Mesenteric fat pad (tissue), 1 donor: ENCODE data around the gene WFIKKN2. TPM values are rescaled to one million over a fixed set of nuclear protein-coding genes. Genes with fewer than 3 reads are reported as not detected.
"Not testable (repeated sequence)": the region's sequence is repeated elsewhere in the genome, so short reads cannot be mapped to it uniquely, and the experiment has no call there.

ENCODE experiments used
- DNase-seq: peaks from one replicate; pipeline ENCODE4 v3.0.0-alpha.2; 2020; ENCODE audit warnings: low spot score
- long read RNA-seq: library from polyadenylated mRNA; unstranded; transcript quantifications from one replicate; pipeline ENCODE4 v2.0.0, GENCODE V29; 2020
- total RNA-seq: library from RNA; stranded (reverse); fragmentation: NEBNext Ultra II Directional; extraction: Animal tissue kit (Norgen Biotek cat#: 25700); gene quantifications from one replicate; pipeline ENCODE4 v1.2.1, GENCODE V29; 2021
- donor health status: DM: yes; HTN: yes; CAD: no.

WFIKKN2 gene
- 0.16 TPM for total RNA-seq
- long read RNA-seq, partial matches to known transcripts = 0 of 1 reads
- long read RNA-seq, other reads (novel, unspliced or antisense) = 1 of 1 reads

GRCh38 chr17:50835301-50836234 lies at the start of gene WFIKKN2:
WFIKKN2 (plus strand) TSS chr17:50835586; CDS start chr17:50835938, 352 bp downstream.
- peak; percentile 62 for DNase-seq

- DNase-seq = no peak
Measured at GRCh38 chr17:50785946-50786570, 49.3 kb upstream of the WFIKKN2 start.

GRCh38 chr17:50787106-50787505 lies 48.3 kb upstream of the WFIKKN2 start:
- no peak for DNase-seq

GRCh38 chr17:50790618-50791017 lies 44.8 kb upstream of the WFIKKN2 start:
- no peak for DNase-seq

GRCh38 chr17:50792132-50792531 lies 43.3 kb upstream of the WFIKKN2 start:
- DNase-seq = no peak

- no peak for DNase-seq
Measured at GRCh38 chr17:50793007-50793406, 42.4 kb upstream of the WFIKKN2 start.

GRCh38 chr17:50794361-50794760 lies 41.0 kb upstream of the WFIKKN2 start:
- DNase-seq = no peak

- no peak for DNase-seq
Measured at GRCh38 chr17:50797135-50797810, 38.1 kb upstream of the WFIKKN2 start.

- no peak for DNase-seq
Measured at GRCh38 chr17:50798424-50799288, 36.7 kb upstream of the WFIKKN2 start.

- DNase-seq = no peak
Measured at GRCh38 chr17:50799582-50799981, 35.8 kb upstream of the WFIKKN2 start.

- DNase-seq = no peak
Measured at GRCh38 chr17:50800196-50800700, 35.1 kb upstream of the WFIKKN2 start.

GRCh38 chr17:50802609-50803571 lies 32.5 kb upstream of the WFIKKN2 start:
- no peak for DNase-seq

GRCh38 chr17:50803676-50804075 lies 31.7 kb upstream of the WFIKKN2 start:
- no peak for DNase-seq

GRCh38 chr17:50804749-50805475 lies 30.5 kb upstream of the WFIKKN2 start:
- not testable (repeated sequence) for DNase-seq

GRCh38 chr17:50805486-50805885 lies 29.9 kb upstream of the WFIKKN2 start:
- DNase-seq = no peak

GRCh38 chr17:50806141-50806643 lies 29.2 kb upstream of the WFIKKN2 start:
- no peak for DNase-seq

GRCh38 chr17:50807009-50807408 lies 28.4 kb upstream of the WFIKKN2 start:
- no peak for DNase-seq

- no peak for DNase-seq
Measured at GRCh38 chr17:50807675-50808074, 27.7 kb upstream of the WFIKKN2 start.
